B cell (primary cell): ENCODE measurements around the gene KLF7. TPM values are rescaled to one million over a fixed set of nuclear protein-coding genes. Genes with fewer than 3 reads are reported as not detected.

Experiments
- ATAC-seq: fragments of 200-7000 bp; cut with Tn5 transposase; one replicate; pipeline ENCODE4 v1.10.0; 2021; ENCODE audit warnings: low read depth, mild to moderate bottlenecking, moderate number of reproducible peaks, moderate library complexity
- CTCF ChIA-PET: fragments of 350-600 bp; sonication (Branson Sonifier 250); formaldehyde crosslinking; loops from one replicate; lab custom pipeline; 2021; ENCODE audit warnings: antibody characterized with exemption, inconsistent platforms; lab: Charles Lee
- POLR2A ChIA-PET: fragments of 350-600 bp; sonication (Branson Sonifier 250); formaldehyde crosslinking; loops from one replicate; lab custom pipeline; 2021; ENCODE audit warnings: antibody characterized with exemption; lab: Charles Lee
- DNase-seq: peaks from one replicate; pipeline ENCODE4 v3.0.0; 2013
- H2AFZ ChIP-seq: 2 replicates; pipeline ENCODE4 v1.6.1; 2012; ENCODE audit warnings: mild to moderate bottlenecking, low read depth, low read length; ENCODE audit not compliant: insufficient read depth, poor library complexity, severe bottlenecking
- H3K27ac ChIP-seq, 2 donors: 1 replicate in 1 of 2; 2 replicates in 1 of 2; pipeline ENCODE4 v1.5.1; 2012 to 2013; ENCODE audit warnings: low read length in 2 of 2, mild to moderate bottlenecking in 2 of 2, moderate library complexity in 1 of 2
- H3K27me3 ChIP-seq, 4 experiments: fragments of 200-600 bp in 1 of 4; sonication (generic) in 1 of 4; replicated peaks in 1 of 4; 1 replicate in 2 of 4; 2 replicates in 2 of 4; pipeline versions ENCODE4 v1.6.1 to v1.7.0; 2013 to 2016; ENCODE audit warnings: low read length in 3 of 4, mild to moderate bottlenecking in 2 of 4, mixed read lengths in 1 of 4, moderate library complexity in 1 of 4; ENCODE audit not compliant: insufficient read depth in 4 of 4, control insufficient read depth in 3 of 4; ENCODE audit errors: control extremely low read depth in 1 of 4
- H3K36me3 ChIP-seq, 2 experiments: replicated peaks in 1 of 2; 1 replicate in 1 of 2; 2 replicates in 1 of 2; pipeline versions ENCODE4 v1.6.1 to v1.7.1; 2013; ENCODE audit warnings: low read length in 1 of 2; ENCODE audit not compliant: insufficient read depth in 2 of 2, control insufficient read depth in 1 of 2; ENCODE audit errors: control extremely low read depth in 1 of 2, extremely low read depth in 1 of 2
- H3K4me1 ChIP-seq, 2 donors: fragments of 200-600 bp in 1 of 2; sonication (generic) in 1 of 2; 1 replicate in 1 of 2; 2 replicates in 1 of 2; pipeline versions ENCODE4 v1.5.1 to v1.6.1; 2013 to 2017; ENCODE audit warnings: low read length in 2 of 2; ENCODE audit not compliant: control insufficient read depth in 2 of 2, insufficient read depth in 2 of 2
- H3K4me2 ChIP-seq: replicated peaks from 2 replicates; pipeline ENCODE3; 2012; ENCODE audit warnings: mild to moderate bottlenecking, low read depth, low read length; ENCODE audit not compliant: poor library complexity, severe bottlenecking
- H3K4me3 ChIP-seq, 5 experiments: fragments of 200-600 bp in 1 of 5; sonication (generic) in 1 of 5; 1 replicate in 3 of 5; 2 replicates in 2 of 5; pipeline versions ENCODE4 v1.5.1 to v1.7.0; 2011 to 2016; ENCODE audit warnings: low read length in 4 of 5, mild to moderate bottlenecking in 4 of 5, low read depth in 2 of 5, control low read depth in 1 of 5, moderate library complexity in 1 of 5; ENCODE audit not compliant: insufficient read depth in 1 of 5; ENCODE audit errors: control extremely low read depth in 1 of 5, extremely low read depth in 1 of 5
- H3K79me2 ChIP-seq: fragments of 200-600 bp; sonication (generic); one replicate; pipeline ENCODE4 v1.6.0; 2016; ENCODE audit warnings: low read length; ENCODE audit not compliant: control insufficient read depth, insufficient read depth
- H3K9ac ChIP-seq: fragments of 200-600 bp; sonication (generic); 2 replicates; pipeline ENCODE4 v1.6.1; 2017; ENCODE audit warnings: mild to moderate bottlenecking, low read length, moderate library complexity
- H3K9me3 ChIP-seq, 3 donors: one replicate each; pipeline versions ENCODE4 v1.6.1 to v1.7.1; 2013; ENCODE audit warnings: low read length in 2 of 3; ENCODE audit not compliant: control insufficient read depth in 2 of 3, insufficient read depth in 1 of 3; ENCODE audit errors: control extremely low read depth in 1 of 3
- H4K20me1 ChIP-seq: 2 replicates; pipeline ENCODE4 v1.6.0; 2012; ENCODE audit warnings: mild to moderate bottlenecking, low read length; ENCODE audit not compliant: insufficient read depth, control insufficient read depth, poor library complexity, severe bottlenecking
- H3K27ac Mint-ChIP-seq: one replicate; pipeline ENCODE4 v1.8.0; 2021; ENCODE audit warnings: mixed read lengths
- H3K27me3 Mint-ChIP-seq: one replicate; pipeline ENCODE4 v1.8.0; 2021; ENCODE audit warnings: mixed read lengths
- H3K4me1 Mint-ChIP-seq: one replicate; pipeline ENCODE4 v1.8.0; 2021; ENCODE audit warnings: mixed read lengths
- H3K4me3 Mint-ChIP-seq: one replicate; pipeline ENCODE4 v1.8.0; 2021; ENCODE audit warnings: mixed read lengths
- H3K9me3 Mint-ChIP-seq: one replicate; pipeline ENCODE4 v1.8.0; 2022; ENCODE audit warnings: mixed read lengths; ENCODE audit not compliant: insufficient read depth
- EZH2 ChIP-seq: IDR thresholded peaks from 2 replicates; pipeline ENCODE4 v1.6.1; 2012; ENCODE audit warnings: borderline replicate concordance, low read depth, mild to moderate bottlenecking, moderate library complexity, low read length; ENCODE audit not compliant: insufficient read depth, poor library complexity, severe bottlenecking
- WGBS: methylation state at CpG from one replicate; pipeline ENCODE4 v1.1.5; 2013; ENCODE audit warnings: missing lambda C conversion rate; ENCODE audit not compliant: insufficient coverage; 5-methylcytosine and 5-hydroxymethylcytosine counted together
- intact Hi-C: fragments of 100-400 bp; cut with micrococcal nuclease; formaldehyde crosslinking; loops from one replicate; pipeline ENCODE4 v1.10.0; 2022
- polyA plus RNA-seq: library from polyadenylated mRNA; depleted of rRNA; stranded (reverse); fragments of >200 nt; gene quantifications from 2 replicates; pipeline ENCODE4 v1.2.3, GENCODE V29; 2012
- total RNA-seq, 2 donors: library from RNA; stranded (reverse); fragments of 120-200 nt in 1 of 2; gene quantifications; 1 replicate in 1 of 2; 2 replicates in 1 of 2; pipeline versions ENCODE4 v1.2.3 to v1.2.4, GENCODE V29; 2013 to 2022
- TF ChIP-seq, protein P1 (sequence below): fragments of 200-600 bp; IDR thresholded peaks from one replicate; pipeline ENCODE4 v1.8.0; 2022; ENCODE audit warnings: antibody characterized with exemption, mild to moderate bottlenecking

Gene KLF7
- total and polyA plus RNA-seq, 2 donors (not counting 1 experiment from before 2014, with no cell fraction given), result 46.2 to 93.2 TPM

DNA sequence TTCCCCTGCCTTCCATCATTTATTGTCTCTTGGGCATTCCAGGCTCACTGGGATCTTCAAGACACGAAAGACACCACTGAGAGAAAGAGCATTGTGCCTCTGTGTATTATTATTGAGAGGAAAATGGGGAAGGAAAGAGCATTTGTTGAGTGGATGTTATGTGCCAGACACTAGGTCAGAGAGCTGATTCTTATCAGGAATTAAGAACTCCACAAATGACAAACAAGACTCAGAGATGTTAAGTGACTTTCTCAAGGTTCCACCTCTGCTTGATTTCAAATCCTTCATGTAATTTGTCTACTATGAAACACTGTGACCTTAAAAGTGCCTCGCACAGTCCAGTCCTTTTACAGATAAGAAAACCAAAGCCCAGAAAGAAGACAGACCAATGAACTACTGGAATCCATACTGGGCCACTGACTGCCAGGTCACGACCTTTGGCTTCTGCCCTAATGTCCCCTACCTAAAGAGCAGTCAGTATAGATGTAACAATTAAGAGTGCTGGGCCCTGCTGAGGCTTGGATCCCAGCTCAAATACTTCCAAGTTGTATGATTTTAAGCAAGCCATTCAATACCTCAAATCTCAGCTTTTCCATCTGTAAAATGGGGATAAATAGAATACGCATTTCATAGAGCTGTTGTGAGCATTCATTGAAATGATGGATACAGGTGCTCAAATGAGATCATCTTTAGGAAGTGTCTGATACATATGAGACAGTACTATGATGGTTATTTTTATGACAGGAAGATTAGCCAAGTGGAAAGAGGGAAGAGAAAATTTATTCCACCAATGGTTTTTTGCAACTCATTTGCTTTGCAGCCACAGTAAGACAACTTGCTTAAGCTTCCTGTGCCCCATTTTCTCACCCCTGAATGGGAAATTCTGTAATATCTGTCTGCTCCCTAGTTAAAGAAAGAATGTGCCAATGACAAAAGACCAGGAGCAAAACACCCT lies 10.9 kb downstream of the KLF7 start:
- H3K9ac ChIP-seq, result no peak overlapping the region
- H3K4me3 Mint-ChIP-seq, result peak overlapping the region; percentile 23
- H3K27ac ChIP-seq, result peak overlapping the region in 1 of 2 donors; percentile 53
- no peaks in the 10 kb centered on the region for H3K27me3 Mint-ChIP-seq
- intact Hi-C loops, result no loop called here
- WGBS, result 85% methylated on average over 3 of the region's 4 CpGs
- peaks cover 67 to 70% of the 10 kb centered on the region in 2 donors for H3K4me1 ChIP-seq
- H3K9me3 ChIP-seq, result no peaks in the 10 kb centered on the region
- H2AFZ ChIP-seq, result no peak overlapping the region
- no peak for DNase-seq
- TF ChIP-seq, protein P1, sequence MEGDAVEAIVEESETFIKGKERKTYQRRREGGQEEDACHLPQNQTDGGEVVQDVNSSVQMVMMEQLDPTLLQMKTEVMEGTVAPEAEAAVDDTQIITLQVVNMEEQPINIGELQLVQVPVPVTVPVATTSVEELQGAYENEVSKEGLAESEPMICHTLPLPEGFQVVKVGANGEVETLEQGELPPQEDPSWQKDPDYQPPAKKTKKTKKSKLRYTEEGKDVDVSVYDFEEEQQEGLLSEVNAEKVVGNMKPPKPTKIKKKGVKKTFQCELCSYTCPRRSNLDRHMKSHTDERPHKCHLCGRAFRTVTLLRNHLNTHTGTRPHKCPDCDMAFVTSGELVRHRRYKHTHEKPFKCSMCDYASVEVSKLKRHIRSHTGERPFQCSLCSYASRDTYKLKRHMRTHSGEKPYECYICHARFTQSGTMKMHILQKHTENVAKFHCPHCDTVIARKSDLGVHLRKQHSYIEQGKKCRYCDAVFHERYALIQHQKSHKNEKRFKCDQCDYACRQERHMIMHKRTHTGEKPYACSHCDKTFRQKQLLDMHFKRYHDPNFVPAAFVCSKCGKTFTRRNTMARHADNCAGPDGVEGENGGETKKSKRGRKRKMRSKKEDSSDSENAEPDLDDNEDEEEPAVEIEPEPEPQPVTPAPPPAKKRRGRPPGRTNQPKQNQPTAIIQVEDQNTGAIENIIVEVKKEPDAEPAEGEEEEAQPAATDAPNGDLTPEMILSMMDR, result no peak
- no peak for TF ChIP-seq EZH2
- CTCF ChIA-PET, result interaction anchor here (0.6 to 2.8 kb wide), 3 partner anchors 10 to 321 kb away, joined by 3 to 9 read pairs (median 5); no protein-coding TSS in a partner anchor
- H3K27ac Mint-ChIP-seq, result peak overlapping the region; percentile 67
- peaks cover 86% of the 10 kb centered on the region for H3K79me2 ChIP-seq
- no peak overlapping the region for H3K4me3 ChIP-seq
- peak overlapping the region; percentile 6 for H3K4me2 ChIP-seq
- peaks cover 40% of the 10 kb centered on the region for H4K20me1 ChIP-seq
- no peaks in the 10 kb centered on the region for H3K9me3 Mint-ChIP-seq
- POLR2A ChIA-PET, result interaction anchor here (0.6 to 2.4 kb wide), 2 partner anchors 8 to 11 kb away, joined by 3 to 9 read pairs; no protein-coding TSS in a partner anchor
- ATAC-seq, result no peak
- H3K4me1 Mint-ChIP-seq, result peaks cover 84% of the 10 kb centered on the region
- H3K27me3 ChIP-seq, result no peaks in the 10 kb centered on the region
- H3K36me3 ChIP-seq, result no peaks in the 10 kb centered on the region
